Erythroblast (primary cell): ENCODE measurements around the gene TRIM37.

Experiments used
- GATA1 ChIP-seq: IDR thresholded peaks from 2 replicates; pipeline ENCODE4 v1.6.1; 2011; ENCODE audit warnings: low read depth, mild to moderate bottlenecking, control low read depth, low read length, moderate library complexity
- POLR2A ChIP-seq: IDR thresholded peaks from 2 replicates; pipeline ENCODE4 v1.6.1; 2011; ENCODE audit warnings: mild to moderate bottlenecking, low read length

GRCh38 chr17:59074494-59074893, 32.2 kb downstream of the TRIM37 start:
- no peak for TF ChIP-seq POLR2A
- no peak for TF ChIP-seq GATA1
